Stimulated activated CD4-positive, alpha-beta T cell treated with anti-CD3 and anti-CD28 coated beads, Interleukin-4, amount 100 ng/mL, for 4 hours (primary cell): ENCODE data around the gene GINS3.

ENCODE experiments used
- DNase-seq, 2 experiments: peaks; one replicate each; pipeline ENCODE4 v3.0.0-alpha.2; 2020

Gene GINS3

DNA sequence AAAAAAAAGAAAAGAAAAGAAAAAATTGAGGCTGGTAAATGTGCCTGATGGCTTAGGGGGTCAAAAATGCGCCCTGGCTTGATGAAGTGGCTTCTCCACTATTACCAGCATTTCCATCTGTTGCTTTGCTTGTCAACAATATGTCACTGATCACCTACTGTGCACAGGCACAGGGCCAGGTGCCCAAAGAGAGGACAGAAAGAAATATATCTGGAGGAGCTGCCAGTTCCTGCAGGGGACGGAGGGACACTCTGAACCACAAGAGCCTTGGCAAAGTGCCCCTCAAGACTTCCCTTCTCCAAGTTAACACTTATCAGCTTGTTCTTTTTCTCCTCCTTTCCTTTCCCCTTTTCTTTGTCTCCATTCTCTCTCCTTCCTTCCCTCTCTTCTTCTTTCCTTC is 34.7 kb downstream of the GINS3 start:
- DNase-seq: no peak

DNA sequence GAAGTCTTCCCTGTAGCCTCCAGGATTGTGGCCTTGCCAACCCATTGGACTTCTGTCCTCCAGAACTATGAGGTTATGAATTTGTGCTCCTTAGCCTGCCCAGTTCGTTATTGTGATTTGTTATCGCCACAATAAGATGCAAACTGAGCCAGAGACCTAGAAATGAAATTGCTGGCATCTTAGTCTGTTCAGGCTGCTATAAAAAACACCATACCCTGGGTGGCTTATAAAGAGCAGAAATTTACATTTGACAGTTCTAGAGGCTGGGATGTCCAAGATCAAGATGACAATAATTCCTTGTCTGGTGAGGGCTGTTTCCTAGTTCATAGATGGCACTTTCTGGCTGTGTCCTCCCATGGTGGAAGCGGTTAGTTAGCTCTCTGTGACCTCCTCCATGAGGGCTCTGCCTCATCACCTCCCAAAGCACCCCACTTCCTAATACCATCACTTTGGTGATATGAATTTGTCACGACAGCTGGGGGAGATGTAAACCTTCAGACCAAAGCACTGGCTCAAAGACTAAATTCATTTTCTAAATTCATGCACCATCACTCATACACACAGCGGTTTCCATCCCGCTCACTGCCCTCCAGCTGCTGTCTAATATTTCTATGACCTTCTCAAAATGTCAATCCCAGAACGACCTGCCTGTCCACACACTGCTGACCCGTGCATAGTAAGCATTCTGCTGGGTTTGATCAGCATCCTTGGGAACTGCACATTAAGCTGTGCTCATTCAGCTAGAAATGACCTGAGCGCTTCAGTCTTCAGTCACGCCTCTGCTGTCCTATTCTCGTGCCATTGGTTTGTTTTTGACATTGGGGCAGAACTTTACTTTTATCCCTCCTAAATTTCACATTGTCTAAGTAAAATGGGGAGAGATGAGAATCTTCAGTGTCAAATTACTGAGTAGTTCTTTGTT is 36.6 kb downstream of the GINS3 start:
- no peak for DNase-seq

DNA sequence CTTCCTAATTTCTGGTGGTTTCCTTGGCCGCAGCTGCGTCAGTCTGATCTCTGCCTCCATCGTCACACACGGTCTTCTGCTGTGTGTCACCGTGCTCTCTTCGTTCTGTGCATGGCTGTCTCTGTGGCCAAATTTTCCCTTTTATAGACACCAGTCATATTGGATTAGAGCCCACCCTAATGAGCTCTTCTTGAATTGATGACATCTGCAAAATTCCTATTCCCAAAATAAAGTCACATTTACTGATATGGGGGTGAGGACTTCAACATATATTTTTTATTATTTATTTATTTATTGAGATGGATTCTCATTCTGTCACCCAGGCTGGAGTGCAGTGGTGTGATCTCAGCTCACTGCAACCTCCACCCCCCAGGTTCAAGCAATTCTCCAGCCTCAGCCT is 38.4 kb downstream of the GINS3 start:
- DNase-seq: no peak

DNA sequence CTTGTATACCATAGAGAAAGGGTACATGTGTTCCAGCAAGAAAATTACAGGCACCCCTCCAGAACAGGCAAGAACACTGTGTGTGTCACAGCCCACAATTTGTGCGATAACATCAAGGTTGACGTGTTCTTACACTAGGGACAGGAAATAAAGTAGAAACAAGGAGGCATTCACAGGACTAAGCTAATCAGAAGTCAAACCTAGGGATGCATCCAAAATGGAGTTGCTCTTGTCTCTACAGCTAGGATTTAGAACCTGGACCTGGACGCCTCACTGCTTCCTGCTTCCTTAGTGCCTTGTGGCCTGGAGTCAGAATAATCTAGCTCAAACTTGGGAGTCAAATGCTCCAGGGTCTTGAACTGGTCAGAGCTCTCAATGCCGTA is 41.3 kb downstream of the GINS3 start:
- no peak for DNase-seq

DNA sequence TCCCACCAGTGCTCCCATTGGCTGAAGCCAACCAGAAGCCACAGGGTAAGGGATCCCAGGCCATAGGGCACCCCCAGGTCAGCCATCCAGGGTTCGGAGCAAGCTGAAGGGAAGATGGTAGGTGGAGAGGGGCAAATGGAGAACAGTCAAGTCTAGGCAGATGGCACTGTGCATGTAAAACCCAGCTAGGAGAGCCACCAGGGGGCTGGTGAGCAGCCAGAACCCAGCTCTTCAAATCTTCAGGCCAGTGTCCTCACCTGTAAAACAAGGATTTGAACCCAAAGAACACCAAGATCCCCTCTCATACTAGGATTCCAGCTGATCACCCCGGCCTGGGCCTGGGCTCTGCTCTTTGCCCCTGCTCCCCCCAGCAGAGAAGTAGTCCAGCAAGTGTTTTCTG is 43.5 kb downstream of the GINS3 start:
- DNase-seq: no peak

DNA sequence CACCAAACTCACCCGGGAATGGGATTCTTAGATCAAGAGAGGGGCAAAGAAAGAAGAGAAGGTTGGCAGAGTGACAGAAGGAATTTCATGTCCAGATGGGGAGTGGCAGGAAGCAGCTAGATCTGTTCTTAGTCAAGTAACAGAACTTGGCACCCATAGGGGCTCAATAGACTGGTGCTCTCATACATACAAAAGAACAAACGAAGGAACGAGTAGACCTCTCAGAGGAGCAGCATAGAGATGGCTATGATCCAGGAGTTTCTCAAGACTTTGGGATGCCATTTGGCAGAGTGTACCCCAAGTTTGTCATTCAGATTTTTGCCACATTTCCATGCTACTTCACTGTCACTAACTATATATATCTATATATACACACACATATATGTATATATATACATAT is 47.9 kb downstream of the GINS3 start:
- no peak for DNase-seq

DNA sequence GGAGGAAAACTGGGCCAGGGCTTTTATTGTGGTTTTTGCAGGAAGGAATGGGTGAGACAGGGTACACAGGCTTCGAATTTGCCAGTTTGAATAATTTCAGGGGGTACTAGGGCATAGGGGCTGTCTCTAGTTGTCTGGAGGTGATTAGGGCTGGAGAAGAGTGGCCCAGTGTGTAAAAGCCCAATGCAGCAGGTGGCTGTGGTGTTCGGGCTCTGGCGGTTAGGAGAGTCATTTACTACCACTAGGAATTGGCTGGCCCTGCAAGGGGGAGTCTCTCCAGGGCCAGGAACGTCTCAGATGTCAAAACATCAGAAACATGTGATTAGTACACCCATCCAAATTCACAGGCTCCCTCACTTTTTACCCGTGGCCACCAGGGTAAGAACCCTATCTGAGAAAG is 50.3 kb downstream of the GINS3 start:
- DNase-seq: no peak

DNA sequence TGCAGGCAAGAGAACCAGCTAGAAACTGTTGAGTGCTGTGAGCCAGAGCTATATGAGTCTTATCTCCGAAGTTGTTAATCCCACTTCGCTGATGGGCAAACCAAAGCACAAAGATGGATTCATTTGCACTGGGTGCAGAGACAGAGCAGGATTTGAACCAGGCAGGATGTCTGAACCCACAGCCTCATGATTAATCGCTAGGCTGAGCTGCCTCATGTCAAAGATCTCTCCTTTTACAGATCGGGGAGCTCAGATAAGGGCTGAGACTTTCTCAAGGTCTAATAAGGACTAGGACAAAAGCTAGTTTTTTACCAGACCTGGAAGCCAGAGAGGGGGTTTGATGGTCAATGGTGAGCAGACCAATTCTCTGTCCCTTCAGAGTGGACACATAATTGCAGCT is 51.5 kb downstream of the GINS3 start:
- no peak for DNase-seq

DNA sequence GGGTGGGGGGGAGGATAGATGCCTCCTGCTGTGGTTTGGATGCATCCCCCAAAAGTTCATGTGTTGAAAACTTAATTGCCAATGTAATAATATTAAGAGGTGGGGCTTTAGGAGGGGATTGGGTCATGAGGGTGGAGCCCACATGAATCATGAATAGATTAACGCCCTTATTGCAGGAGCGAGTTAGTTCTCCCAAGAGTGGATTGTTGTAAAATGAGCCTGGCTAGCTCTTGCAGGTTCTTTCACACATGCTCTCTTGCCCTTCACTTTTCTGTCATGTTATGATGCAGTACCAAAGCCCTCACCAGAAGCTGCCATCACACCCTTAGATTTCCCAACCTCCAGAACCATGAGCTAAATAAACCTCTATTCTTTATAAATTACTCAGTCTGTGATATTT is 52.0 kb downstream of the GINS3 start:
- no peak for DNase-seq

DNA sequence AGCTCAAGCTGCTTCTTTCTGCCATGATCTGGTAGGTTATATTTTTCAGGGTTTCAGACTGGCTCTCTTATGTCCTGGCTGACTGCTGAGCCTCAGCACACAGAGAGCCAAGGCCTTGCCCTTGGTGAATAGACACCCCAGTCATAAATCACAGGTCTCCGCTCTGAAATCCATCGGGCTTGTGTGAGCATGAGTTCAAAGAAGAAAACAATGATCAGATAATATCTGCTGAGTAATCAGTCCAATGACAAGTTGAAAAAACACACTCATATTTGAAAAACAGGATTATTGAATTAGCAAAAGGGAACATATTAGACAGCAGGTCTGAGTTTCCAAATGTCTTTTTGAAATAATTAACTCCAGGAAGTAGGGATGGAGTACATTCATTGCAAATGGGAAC is 56.6 kb downstream of the GINS3 start:
- no peak for DNase-seq

DNA sequence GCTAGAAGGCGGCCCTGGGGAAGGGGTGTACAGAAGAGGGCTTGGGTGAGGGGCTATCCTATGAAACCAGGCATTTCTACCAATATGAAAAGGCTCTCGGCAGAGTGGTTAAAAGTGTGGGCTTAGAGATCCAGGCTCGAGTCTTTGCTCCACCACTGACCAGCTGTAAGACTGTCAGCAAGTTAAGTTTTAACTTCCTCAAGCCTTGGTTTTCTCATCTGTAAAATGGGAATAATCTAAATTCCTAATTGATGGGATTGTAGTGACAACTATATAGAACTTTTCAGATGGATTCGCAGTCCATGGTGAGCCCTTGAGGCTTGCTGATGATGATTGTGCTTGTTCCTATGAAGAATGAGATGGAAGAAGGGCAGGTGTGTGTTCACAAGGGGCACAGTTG is 57.0 kb downstream of the GINS3 start:
- DNase-seq: no peak

DNA sequence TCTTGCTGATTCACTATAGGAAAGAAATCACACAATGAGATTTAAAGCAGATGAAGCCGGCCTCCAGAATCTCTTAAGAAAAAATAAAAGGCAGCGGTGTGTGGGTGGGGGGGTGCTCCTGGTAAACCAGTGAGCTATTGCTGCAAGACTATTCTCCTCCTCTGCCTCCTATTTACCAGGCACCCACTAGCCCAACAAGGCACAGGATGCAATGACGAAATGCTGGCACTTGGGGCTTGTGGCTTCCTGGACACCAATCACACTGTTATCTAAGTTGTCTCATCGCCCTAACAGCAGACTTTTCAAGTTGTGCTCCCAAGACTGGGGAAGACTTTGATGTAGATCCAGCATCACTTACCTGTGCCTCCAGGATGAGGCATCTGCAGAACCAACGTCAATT is 57.5 kb downstream of the GINS3 start:
- no peak for DNase-seq

DNA sequence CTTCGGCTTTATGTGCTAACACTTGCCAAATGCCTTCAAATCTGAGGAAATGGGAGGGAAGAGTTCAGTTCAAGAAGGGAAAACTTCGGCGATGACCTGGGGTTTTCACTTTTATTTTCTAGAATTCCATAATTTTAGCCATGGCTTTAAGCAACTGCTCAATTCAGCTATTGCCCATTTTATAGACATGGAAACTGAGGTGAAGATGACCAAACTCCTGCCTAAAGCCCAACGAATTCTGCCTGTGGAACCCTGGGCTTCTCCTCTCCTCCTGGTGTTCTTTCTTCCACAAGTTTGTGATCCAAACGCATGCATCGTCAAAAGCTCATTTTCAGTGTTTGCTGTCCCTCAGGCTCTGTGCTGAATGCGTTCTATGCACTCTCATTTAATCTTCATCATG is 58.3 kb downstream of the GINS3 start:
- no peak for DNase-seq

DNA sequence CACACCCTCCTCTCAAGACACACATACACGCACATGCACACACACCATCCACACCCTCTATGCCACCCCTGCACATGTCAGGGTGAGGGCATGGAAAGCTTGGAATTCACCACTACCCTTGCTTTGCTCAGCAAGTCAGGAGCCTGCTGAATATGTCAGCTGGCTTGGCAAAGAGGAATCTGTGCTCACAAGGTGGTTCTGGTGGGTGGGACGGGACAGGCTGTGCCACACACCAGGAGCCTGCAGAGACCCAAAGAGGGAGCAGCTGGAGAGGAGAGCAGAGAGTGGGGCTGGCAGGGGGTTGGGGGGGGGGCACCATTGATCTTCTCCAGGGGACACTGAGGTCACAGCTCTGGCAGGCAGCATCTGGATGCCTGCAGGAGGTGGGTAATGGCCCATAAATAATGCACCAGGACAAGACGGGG is 59.0 kb downstream of the GINS3 start:
- DNase-seq: no peak

DNA sequence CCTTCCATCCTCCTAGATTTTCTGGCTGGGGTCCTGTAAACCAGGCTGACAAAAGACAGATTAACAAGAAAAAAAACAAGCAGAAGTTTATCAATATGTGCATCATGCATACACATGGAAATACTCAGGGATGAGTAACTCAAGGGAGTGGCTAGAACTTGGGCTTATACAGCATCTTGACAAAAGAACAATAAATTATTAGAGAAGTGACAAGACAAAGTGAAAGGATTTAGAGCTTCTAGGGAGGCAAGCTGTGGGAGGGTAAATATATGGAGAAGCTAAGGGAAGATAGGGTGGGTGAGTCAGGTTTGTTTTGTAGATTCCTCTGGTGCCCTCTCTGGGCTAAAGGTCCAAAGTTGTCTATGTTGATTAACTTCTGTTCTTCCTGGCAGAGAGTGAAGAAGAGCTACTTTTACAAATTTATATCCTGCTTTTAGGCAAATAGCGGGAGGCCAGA is 59.7 kb downstream of the GINS3 start:
- no peak for DNase-seq

DNA sequence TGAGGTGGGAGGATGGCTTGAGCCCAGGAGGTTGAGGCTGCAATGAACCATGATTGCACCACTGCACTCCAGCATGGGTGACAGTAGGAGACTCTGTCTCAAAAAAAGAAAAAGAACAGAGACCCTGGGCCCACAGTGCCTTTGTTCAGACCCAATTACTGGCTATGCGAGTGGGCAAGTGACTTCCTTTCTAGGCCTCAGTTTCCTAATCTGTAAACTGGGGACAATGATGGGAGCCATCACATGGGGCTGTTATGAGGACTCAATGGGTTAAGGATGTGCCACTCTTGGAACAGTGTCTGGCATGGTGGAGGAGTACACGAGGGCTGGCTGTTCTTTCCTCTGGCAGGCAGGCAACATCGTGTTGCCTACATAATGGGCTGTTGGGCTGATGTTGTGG is 60.4 kb downstream of the GINS3 start:
- DNase-seq: no peak

DNA sequence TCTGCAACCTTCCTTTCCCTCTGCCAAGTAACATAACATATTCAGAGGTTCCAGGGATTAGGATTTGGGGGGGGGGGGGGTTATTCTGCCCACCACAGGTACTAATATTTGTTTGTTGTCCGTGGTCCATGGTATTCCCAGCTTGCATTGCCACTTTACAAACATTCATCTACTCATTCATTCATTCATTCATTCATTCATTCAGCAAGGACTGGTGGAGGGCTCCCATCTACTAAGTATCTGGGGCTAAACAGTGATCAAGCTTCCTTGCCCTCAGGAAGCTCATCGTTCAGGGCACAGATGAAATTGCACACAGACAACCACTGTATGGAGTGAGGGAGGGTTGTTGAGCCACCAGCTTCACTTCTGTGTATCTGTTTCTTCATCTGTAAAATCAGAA is 61.9 kb downstream of the GINS3 start:
- DNase-seq: no peak

DNA sequence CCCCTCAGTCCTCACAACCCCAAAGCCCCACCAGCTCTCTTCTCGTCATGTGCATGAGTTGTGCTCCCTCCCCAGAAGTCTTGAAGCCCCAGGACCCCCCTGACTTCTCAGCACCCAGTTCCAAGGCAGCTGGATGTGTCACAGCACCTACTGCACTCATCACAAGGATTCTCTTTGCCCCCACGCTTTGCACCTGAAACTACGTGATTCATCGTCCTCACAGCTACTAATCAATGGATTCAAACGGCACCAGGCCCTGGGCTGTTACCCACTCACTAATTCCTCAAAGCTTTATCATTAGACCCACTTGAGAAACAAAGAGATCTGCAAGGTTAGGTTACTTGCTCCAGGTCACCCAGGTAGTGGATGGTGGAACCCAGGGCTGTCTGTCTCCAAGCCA is 62.6 kb downstream of the GINS3 start:
- DNase-seq: no peak
